Astrocyte (in vitro differentiated cells and primary cell): ENCODE results near the gene YOD1. TPM values are rescaled to one million over a fixed set of nuclear protein-coding genes. Genes with fewer than 3 reads are reported as not detected.
"Not testable (repeated sequence)": the region's sequence is repeated elsewhere in the genome, so short reads cannot be mapped to it uniquely, and the experiment has no call there.

ENCODE experiments used
- DNase-seq: peaks from one replicate; pipeline ENCODE4 v3.0.0-alpha.2; 2010; ENCODE audit warnings: low read depth
- FAIRE-seq: peaks from 2 replicates; lab custom pipeline; 2011; peaks lifted over from hg19 to GRCh38; lab: Jason Lieb, UNC
- H2AFZ ChIP-seq: 2 replicates; pipeline ENCODE4 v1.6.0; 2012; ENCODE audit warnings: low read depth, low read length, inconsistent platforms
- H3K27ac ChIP-seq: 2 replicates; pipeline ENCODE4 v1.5.1; 2011; ENCODE audit warnings: low read depth, low read length, inconsistent platforms
- H3K27me3 ChIP-seq: 2 replicates; pipeline ENCODE4 v1.6.0; 2011; ENCODE audit warnings: low read length, inconsistent platforms; ENCODE audit not compliant: insufficient read depth
- H3K36me3 ChIP-seq: 2 replicates; pipeline ENCODE4 v1.5.1; 2011; ENCODE audit warnings: low read length, inconsistent platforms; ENCODE audit not compliant: insufficient read depth
- H3K4me1 ChIP-seq: 2 replicates; pipeline ENCODE4 v1.5.1; 2011; ENCODE audit warnings: low read length, inconsistent platforms; ENCODE audit not compliant: insufficient read depth
- H3K4me2 ChIP-seq: 2 replicates; pipeline ENCODE4 v1.6.0; 2012; ENCODE audit warnings: low read length, inconsistent platforms
- H3K4me3 ChIP-seq: 2 replicates; pipeline ENCODE4 v1.5.1; 2011; ENCODE audit warnings: low read depth, mild to moderate bottlenecking, low read length, inconsistent platforms; ENCODE audit not compliant: insufficient read depth
- H3K79me2 ChIP-seq: 2 replicates; pipeline ENCODE4 v1.6.0; 2012; ENCODE audit warnings: mild to moderate bottlenecking, low read length, inconsistent platforms; ENCODE audit not compliant: insufficient read depth
- H3K9ac ChIP-seq: 2 replicates; pipeline ENCODE4 v1.6.0; 2012; ENCODE audit warnings: mild to moderate bottlenecking, low read length, inconsistent platforms
- H3K9me3 ChIP-seq: 2 replicates; pipeline ENCODE4 v1.5.1; 2012; ENCODE audit warnings: low read depth, mild to moderate bottlenecking, low read length, inconsistent platforms; ENCODE audit not compliant: insufficient read depth
- H4K20me1 ChIP-seq: 2 replicates; pipeline ENCODE4 v1.6.0; 2012; ENCODE audit warnings: low read length, inconsistent platforms; ENCODE audit not compliant: insufficient read depth
- H3K27ac Mint-ChIP-seq: one replicate; pipeline ENCODE4 v1.8.0; 2021; ENCODE audit warnings: mild to moderate bottlenecking, mixed read lengths; ENCODE audit not compliant: unreplicated experiment
- H3K27me3 Mint-ChIP-seq: one replicate; pipeline ENCODE4 v1.8.0; 2021; ENCODE audit warnings: low read depth, mixed read lengths; ENCODE audit not compliant: unreplicated experiment
- H3K36me3 Mint-ChIP-seq: one replicate; pipeline ENCODE4 v1.8.0; 2021; ENCODE audit warnings: low read depth, mixed read lengths; ENCODE audit not compliant: unreplicated experiment
- H3K4me1 Mint-ChIP-seq: one replicate; pipeline ENCODE4 v1.8.0; 2021; ENCODE audit warnings: low read depth, mixed read lengths; ENCODE audit not compliant: unreplicated experiment
- H3K4me3 Mint-ChIP-seq: one replicate; pipeline ENCODE4 v1.8.0; 2021; ENCODE audit warnings: mild to moderate bottlenecking, moderate library complexity, mixed read lengths; ENCODE audit not compliant: unreplicated experiment
- H3K9me3 Mint-ChIP-seq: one replicate; pipeline ENCODE4 v1.8.0; 2021; ENCODE audit warnings: mild to moderate bottlenecking, mixed read lengths; ENCODE audit not compliant: unreplicated experiment
- EZH2 ChIP-seq: IDR thresholded peaks from 2 replicates; pipeline ENCODE4 v1.6.1; 2012; ENCODE audit warnings: mild to moderate bottlenecking, low read length, inconsistent platforms; ENCODE audit not compliant: insufficient read depth
- total RNA-seq: library from RNA; stranded (reverse); gene quantifications from 2 replicates; pipeline ENCODE4 v1.2.1, GENCODE V29; 2021
- TF ChIP-seq, protein P1 (sequence below): IDR thresholded peaks from 2 replicates; pipeline ENCODE4 v1.5.1; 2011; ENCODE audit warnings: low read depth, mild to moderate bottlenecking, inconsistent platforms, low read length, moderate library complexity; ENCODE audit not compliant: insufficient read depth

YOD1 gene
- total RNA-seq, 1 donor from 2014 or later = 14.8 TPM

- peak overlapping the region; percentile 5 for H3K4me2 ChIP-seq
- peak overlapping the region; percentile 64 for H3K4me3 Mint-ChIP-seq
- no peak overlapping the region for H2AFZ ChIP-seq
These were observed 3.0 kb downstream of the YOD1 start for GRCh38 chr1:207048041-207048440.

DNA sequence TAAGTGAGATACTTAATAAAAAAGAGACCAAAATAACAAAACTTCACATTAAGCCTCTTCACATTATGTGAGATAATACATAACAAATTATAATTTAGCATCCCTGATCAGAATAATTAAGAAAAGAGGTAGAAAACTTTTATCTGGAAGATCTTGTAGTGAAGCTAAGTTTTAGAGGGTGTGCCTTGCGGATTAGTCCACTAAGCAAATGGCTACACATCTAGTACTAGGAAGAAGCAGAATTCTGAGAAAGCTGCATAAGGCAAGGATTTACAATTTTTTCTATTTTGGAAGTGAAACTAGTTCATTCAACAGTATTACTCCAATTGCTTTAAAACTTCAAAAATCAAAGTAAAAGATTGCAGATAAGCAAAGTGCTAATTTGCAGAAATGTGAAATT lies 3.5 kb downstream of the YOD1 start:
- peak overlapping the region; percentile 5 for H3K4me2 ChIP-seq
- no peak for FAIRE-seq

More at GRCh38 chr1:207048041-207048440, 3.0 kb downstream of the YOD1 start:
- Mint-ChIP-seq H3K27ac (no peak overlapping the region), H3K27me3 (no peaks in the 10 kb centered on the region), H3K9me3 (no peaks in the 10 kb centered on the region), H3K36me3 (peaks cover 6% of the 10 kb centered on the region), H3K4me1 (peaks cover 26% of the 10 kb centered on the region)
- peaks cover 62% of the 10 kb centered on the region for H3K79me2 ChIP-seq
- FAIRE-seq (no peak), DNase-seq (no peak)
- no peaks in the 10 kb centered on the region for H3K27me3 ChIP-seq
- no peak overlapping the region for H3K27ac ChIP-seq
- peaks cover 35% of the 10 kb centered on the region for H4K20me1 ChIP-seq
- TF ChIP-seq, protein P1, sequence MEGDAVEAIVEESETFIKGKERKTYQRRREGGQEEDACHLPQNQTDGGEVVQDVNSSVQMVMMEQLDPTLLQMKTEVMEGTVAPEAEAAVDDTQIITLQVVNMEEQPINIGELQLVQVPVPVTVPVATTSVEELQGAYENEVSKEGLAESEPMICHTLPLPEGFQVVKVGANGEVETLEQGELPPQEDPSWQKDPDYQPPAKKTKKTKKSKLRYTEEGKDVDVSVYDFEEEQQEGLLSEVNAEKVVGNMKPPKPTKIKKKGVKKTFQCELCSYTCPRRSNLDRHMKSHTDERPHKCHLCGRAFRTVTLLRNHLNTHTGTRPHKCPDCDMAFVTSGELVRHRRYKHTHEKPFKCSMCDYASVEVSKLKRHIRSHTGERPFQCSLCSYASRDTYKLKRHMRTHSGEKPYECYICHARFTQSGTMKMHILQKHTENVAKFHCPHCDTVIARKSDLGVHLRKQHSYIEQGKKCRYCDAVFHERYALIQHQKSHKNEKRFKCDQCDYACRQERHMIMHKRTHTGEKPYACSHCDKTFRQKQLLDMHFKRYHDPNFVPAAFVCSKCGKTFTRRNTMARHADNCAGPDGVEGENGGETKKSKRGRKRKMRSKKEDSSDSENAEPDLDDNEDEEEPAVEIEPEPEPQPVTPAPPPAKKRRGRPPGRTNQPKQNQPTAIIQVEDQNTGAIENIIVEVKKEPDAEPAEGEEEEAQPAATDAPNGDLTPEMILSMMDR = no peak
- TF ChIP-seq EZH2 = no peak
- peaks cover 16% of the 10 kb centered on the region for H3K36me3 ChIP-seq
- peaks cover 22% of the 10 kb centered on the region for H3K4me1 ChIP-seq
- H3K9me3 ChIP-seq = no peaks in the 10 kb centered on the region
- no peak overlapping the region for H3K9ac ChIP-seq
- H3K4me3 ChIP-seq = no peak overlapping the region

DNA sequence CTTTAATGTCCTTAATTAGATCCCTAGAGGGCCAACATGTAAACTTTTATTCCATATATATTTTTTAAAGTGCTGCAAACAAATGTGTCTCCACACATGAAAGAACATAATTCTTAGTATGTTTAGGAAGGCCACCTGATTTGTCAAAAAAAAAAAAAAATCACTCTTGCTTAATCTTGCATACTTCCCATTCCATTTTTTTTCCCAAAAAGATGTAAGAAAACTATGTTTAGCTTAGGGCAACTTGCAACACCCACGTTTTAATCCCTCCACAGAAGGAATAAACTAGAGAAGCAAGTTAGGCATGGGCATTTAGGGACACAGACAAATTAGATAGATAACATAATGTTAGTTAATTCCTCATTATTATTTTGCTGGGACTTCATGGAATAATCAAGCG lies 5.6 kb downstream of the YOD1 start:
- Mint-ChIP-seq H3K4me3 (no peak overlapping the region), H3K36me3 (peaks cover 6% of the 10 kb centered on the region), H3K27me3 (no peaks in the 10 kb centered on the region), H3K9me3 (no peaks in the 10 kb centered on the region), H3K4me1 (peaks cover 20% of the 10 kb centered on the region), H3K27ac (no peak overlapping the region)
- Histone ChIP-seq H3K27ac (no peak overlapping the region), H3K4me3 (no peak overlapping the region), H3K4me2 (no peak overlapping the region), H4K20me1 (peaks cover 35% of the 10 kb centered on the region), H3K4me1 (peaks cover 5% of the 10 kb centered on the region), H3K9ac (no peak overlapping the region), H2AFZ (no peak overlapping the region), H3K36me3 (peaks cover 16% of the 10 kb centered on the region), H3K27me3 (no peaks in the 10 kb centered on the region), H3K79me2 (peaks cover 58% of the 10 kb centered on the region), H3K9me3 (no peaks in the 10 kb centered on the region)
- TF ChIP-seq, protein P1 = no peak
- TF ChIP-seq EZH2 = no peak
- DNase-seq (no peak), FAIRE-seq (no peak)

More for the DNA sequence above, 3.5 kb downstream of the YOD1 start:
- H3K36me3 Mint-ChIP-seq = peaks cover 6% of the 10 kb centered on the region
- no peaks in the 10 kb centered on the region for H3K27me3 ChIP-seq
- no peak overlapping the region for H3K27ac ChIP-seq
- no peak overlapping the region for H3K9ac ChIP-seq
- DNase-seq = no peak
- H3K4me1 ChIP-seq = peaks cover 19% of the 10 kb centered on the region
- peaks cover 16% of the 10 kb centered on the region for H3K36me3 ChIP-seq
- TF ChIP-seq EZH2 = no peak
- TF ChIP-seq, protein P1 = no peak
- no peak overlapping the region for H2AFZ ChIP-seq
- H3K4me1 Mint-ChIP-seq = peaks cover 26% of the 10 kb centered on the region
- H3K4me3 Mint-ChIP-seq = peak overlapping the region; percentile 67
- no peaks in the 10 kb centered on the region for H3K27me3 Mint-ChIP-seq
- no peak overlapping the region for H3K27ac Mint-ChIP-seq
- H3K9me3 ChIP-seq = no peaks in the 10 kb centered on the region
- peaks cover 62% of the 10 kb centered on the region for H3K79me2 ChIP-seq
- no peak overlapping the region for H3K4me3 ChIP-seq
- no peaks in the 10 kb centered on the region for H3K9me3 Mint-ChIP-seq
- peaks cover 35% of the 10 kb centered on the region for H4K20me1 ChIP-seq

DNA sequence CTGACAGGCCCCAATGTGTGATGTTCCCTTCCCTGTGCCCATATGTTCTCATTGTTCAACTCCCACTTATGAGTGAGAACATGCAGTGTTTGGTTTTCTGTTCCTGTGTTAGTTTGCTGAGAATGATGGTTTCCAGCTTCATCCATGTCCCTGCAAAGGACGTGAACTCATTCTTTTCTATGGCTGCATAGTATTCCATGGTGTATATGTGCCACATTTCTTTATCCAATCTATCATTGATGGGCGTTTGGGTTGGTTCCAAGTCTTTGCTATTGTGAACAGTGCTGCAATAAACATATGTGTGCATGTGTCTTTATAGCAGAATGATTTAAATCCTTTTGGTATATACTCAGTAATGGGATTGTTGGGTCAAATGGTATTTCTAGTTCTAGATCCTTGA lies 9.6 kb downstream of the YOD1 start:
- H3K9ac ChIP-seq, H3K27me3 Mint-ChIP-seq, H3K4me1 ChIP-seq, DNase-seq, H3K27me3 ChIP-seq, H4K20me1 ChIP-seq, H3K4me3 ChIP-seq, H3K9me3 ChIP-seq, H3K27ac ChIP-seq, FAIRE-seq, H3K27ac Mint-ChIP-seq, H3K36me3 ChIP-seq, H3K4me3 Mint-ChIP-seq, H2AFZ ChIP-seq, H3K9me3 Mint-ChIP-seq, H3K36me3 Mint-ChIP-seq, H3K4me2 ChIP-seq: not testable (repeated sequence)
- peaks cover 15% of the 10 kb centered on the region for H3K4me1 Mint-ChIP-seq
- peaks cover 17% of the 10 kb centered on the region for H3K79me2 ChIP-seq
